Gastroesophageal sphincter (tissue), 4 donors: ENCODE data around the gene PHRF1. TPM values are rescaled to one million over a fixed set of nuclear protein-coding genes. Genes with fewer than 3 reads are reported as not detected.

Source experiments
- ATAC-seq: fragments of 150-250 bp; one replicate; pipeline ENCODE4 v1.9.1; 2016; ENCODE audit warnings: mild to moderate bottlenecking, moderate library complexity
- H3K27ac ChIP-seq, 4 donors: fragments of 200-600 bp; sonication (generic) in 3 of 4; 1 replicate in 3 of 4; 2 replicates in 1 of 4; pipeline ENCODE4 v1.5.1; 2016 to 2019
- H3K27me3 ChIP-seq: fragments of 200-600 bp; sonication (generic); one replicate; pipeline ENCODE4 v1.5.1; 2019
- H3K36me3 ChIP-seq, 2 donors: fragments of 200-600 bp; sonication (generic); one replicate each; pipeline ENCODE4 v1.5.1; 2019; ENCODE audit warnings: control low read depth in 1 of 2
- H3K4me1 ChIP-seq, 3 donors: fragments of 200-600 bp; sonication (generic); 1 replicate in 2 of 3; 2 replicates in 1 of 3; pipeline ENCODE4 v1.5.1; 2016 to 2019; ENCODE audit warnings: control low read depth in 2 of 3
- H3K4me3 ChIP-seq, 2 donors: fragments of 200-600 bp; sonication (generic); one replicate each; pipeline ENCODE4 v1.5.1; 2019; ENCODE audit warnings: mild to moderate bottlenecking in 1 of 2, moderate library complexity in 1 of 2
- H3K9me3 ChIP-seq, 3 donors: fragments of 200-600 bp; sonication (generic); one replicate each; pipeline ENCODE4 v1.5.1; 2017 to 2019; ENCODE audit warnings: control low read depth in 2 of 3
- CTCF ChIP-seq, 4 experiments: fragments of 200-600 bp in 2 of 4; fragments of 450-650 bp in 2 of 4; sonication (generic) in 1 of 4; IDR thresholded peaks; one replicate each; pipeline ENCODE4 v1.5.1; 2017 to 2019; ENCODE audit warnings: antibody characterized with exemption in 4 of 4, mild to moderate bottlenecking in 2 of 4, moderate library complexity in 2 of 4
- EP300 ChIP-seq: sonication (generic); formaldehyde crosslinking; IDR thresholded peaks from one replicate; pipeline ENCODE4 v1.6.1; 2017; ENCODE audit warnings: antibody characterized with exemption, mild to moderate bottlenecking
- POLR2A ChIP-seq, 2 donors: fragments of 450-650 bp; IDR thresholded peaks; one replicate each; pipeline ENCODE4 v1.6.1; 2017; ENCODE audit warnings: antibody characterized with exemption in 2 of 2, mild to moderate bottlenecking in 2 of 2, moderate library complexity in 1 of 2
- POLR2AphosphoS5 ChIP-seq: sonication (generic); formaldehyde crosslinking; IDR thresholded peaks from one replicate; pipeline ENCODE4 v1.6.1; 2017; ENCODE audit warnings: antibody characterized with exemption
- WGBS, 2 donors: methylation state at CpG; one replicate each; pipeline ENCODE4 v1.1.5; 2018; ENCODE audit warnings: low coverage in 1 of 2; 5-methylcytosine and 5-hydroxymethylcytosine counted together
- total RNA-seq, 4 donors: library from RNA; depleted of rRNA; stranded (reverse); fragments of >200 nt; gene quantifications; one replicate each; pipeline ENCODE4 v1.1.0, GENCODE V29; 2016

PHRF1 gene
- total RNA-seq, 4 donors from 2014 or later, result 18.0 to 28.0 (median 25.1) TPM

GRCh38 chr11:530960-531831, 45.1 kb upstream of the PHRF1 start:
- no peaks in the 10 kb centered on the region for H3K27me3 ChIP-seq
- WGBS, 2 donors, result no CpG with 5 or more reads among the region's 28 CpGs
- H3K9me3 ChIP-seq, result no peaks in the 10 kb centered on the region
- peaks cover 0 to 39% of the 10 kb centered on the region in 2 donors for H3K36me3 ChIP-seq
- ATAC-seq, result no peak
- TF ChIP-seq EP300 (no peak), POLR2A (IDR thresholded peaks at IDR 0.05) (no peak), CTCF (IDR thresholded peaks at IDR 0.05) (no peak), POLR2AphosphoS5 (no peak)
- H3K27ac ChIP-seq, result no peak overlapping the region
- peaks cover 0 to 32% (median 16%) of the 10 kb centered on the region in 3 donors for H3K4me1 ChIP-seq
- no peak overlapping the region for H3K4me3 ChIP-seq

GRCh38 chr11:531919-532526, 44.2 kb upstream of the PHRF1 start:
- no peak overlapping the region for H3K4me3 ChIP-seq
- no peak for ATAC-seq
- TF ChIP-seq EP300 (no peak), POLR2A (IDR thresholded peaks at IDR 0.05) (no peak), CTCF (IDR thresholded peaks at IDR 0.05) (no peak), POLR2AphosphoS5 (no peak)
- H3K27ac ChIP-seq, result no peak overlapping the region
- no peaks in the 10 kb centered on the region for H3K9me3 ChIP-seq
- peaks cover 0 to 39% of the 10 kb centered on the region in 2 donors for H3K36me3 ChIP-seq
- WGBS, 2 donors, result 74 to 79% methylated on average over 6 to 7 of the region's 18 CpGs
- H3K27me3 ChIP-seq, result peaks cover 5% of the 10 kb centered on the region
- peaks cover 0 to 40% (median 23%) of the 10 kb centered on the region in 3 donors for H3K4me1 ChIP-seq

- WGBS, 2 donors, result 70 to 71% methylated on average over 2 to 4 of the region's 23 CpGs
- TF ChIP-seq EP300 (no peak), POLR2A (IDR thresholded peaks at IDR 0.05) (no peak), POLR2AphosphoS5 (no peak), CTCF (IDR thresholded peaks at IDR 0.05) (no peak)
- Histone ChIP-seq H3K9me3 (no peaks in the 10 kb centered on the region), H3K4me3 (no peak overlapping the region), H3K4me1 (peaks cover 0 to 45% (median 28%) of the 10 kb centered on the region in 3 donors), H3K36me3 (peaks cover 0 to 39% of the 10 kb centered on the region in 2 donors), H3K27ac (no peak overlapping the region), H3K27me3 (peaks cover 10% of the 10 kb centered on the region)
- no peak for ATAC-seq
These were observed 43.7 kb upstream of the PHRF1 start for GRCh38 chr11:532527-532985.

- TF ChIP-seq POLR2A (IDR thresholded peaks at IDR 0.05) (no peak), EP300 (no peak), POLR2AphosphoS5 (no peak), CTCF (IDR thresholded peaks at IDR 0.05) (no peak)
- peaks cover 0 to 39% of the 10 kb centered on the region in 2 donors for H3K36me3 ChIP-seq
- no peak for ATAC-seq
- no peak overlapping the region for H3K4me3 ChIP-seq
- no CpG with 5 or more reads among the region's 33 CpGs for WGBS, 2 donors
- H3K27me3 ChIP-seq, result peaks cover 16% of the 10 kb centered on the region
- H3K27ac ChIP-seq, result no peak overlapping the region
- peaks cover 0 to 51% (median 30%) of the 10 kb centered on the region in 3 donors for H3K4me1 ChIP-seq
- no peaks in the 10 kb centered on the region for H3K9me3 ChIP-seq
These were observed 43.2 kb upstream of the PHRF1 start for GRCh38 chr11:532986-533585.
